Measurements from ENCODE around the gene OR52A5.

DNA sequence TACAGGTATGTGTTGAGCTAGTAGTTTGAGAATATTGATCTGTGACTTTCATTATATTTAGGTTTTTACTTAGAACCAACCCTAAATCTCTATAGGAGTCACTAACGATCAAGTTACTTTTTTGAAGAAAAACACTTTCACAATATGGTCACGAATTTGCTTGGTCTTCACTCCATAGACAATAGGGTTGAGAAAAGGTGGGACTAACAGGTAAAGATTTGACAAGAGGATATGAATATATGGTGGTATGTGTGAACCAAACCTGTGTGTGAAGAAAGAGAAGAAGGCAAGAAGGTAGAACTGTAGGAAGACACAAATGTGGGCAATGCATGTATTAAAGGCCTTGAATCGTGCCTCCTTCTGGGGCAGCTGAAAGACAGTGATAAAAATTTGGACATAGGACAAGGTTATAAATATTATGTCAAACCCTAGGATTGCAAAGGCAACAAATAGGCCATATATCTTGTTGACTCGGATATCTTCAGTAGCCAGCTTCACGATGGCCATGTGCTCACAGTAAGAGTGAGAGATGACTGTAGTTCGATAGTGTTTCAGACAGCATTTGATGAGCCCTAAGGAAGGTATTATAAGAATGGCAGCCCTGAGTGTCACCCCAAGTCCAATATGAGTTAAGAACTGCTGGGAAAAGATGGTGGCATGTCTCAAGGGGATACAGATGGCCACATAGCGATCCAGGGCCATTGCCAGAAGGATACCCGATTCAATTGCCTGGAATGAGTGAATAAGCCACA, 6.4 kb downstream of the OR52A5 start:
- TF ChIP-seq, protein P1, sequence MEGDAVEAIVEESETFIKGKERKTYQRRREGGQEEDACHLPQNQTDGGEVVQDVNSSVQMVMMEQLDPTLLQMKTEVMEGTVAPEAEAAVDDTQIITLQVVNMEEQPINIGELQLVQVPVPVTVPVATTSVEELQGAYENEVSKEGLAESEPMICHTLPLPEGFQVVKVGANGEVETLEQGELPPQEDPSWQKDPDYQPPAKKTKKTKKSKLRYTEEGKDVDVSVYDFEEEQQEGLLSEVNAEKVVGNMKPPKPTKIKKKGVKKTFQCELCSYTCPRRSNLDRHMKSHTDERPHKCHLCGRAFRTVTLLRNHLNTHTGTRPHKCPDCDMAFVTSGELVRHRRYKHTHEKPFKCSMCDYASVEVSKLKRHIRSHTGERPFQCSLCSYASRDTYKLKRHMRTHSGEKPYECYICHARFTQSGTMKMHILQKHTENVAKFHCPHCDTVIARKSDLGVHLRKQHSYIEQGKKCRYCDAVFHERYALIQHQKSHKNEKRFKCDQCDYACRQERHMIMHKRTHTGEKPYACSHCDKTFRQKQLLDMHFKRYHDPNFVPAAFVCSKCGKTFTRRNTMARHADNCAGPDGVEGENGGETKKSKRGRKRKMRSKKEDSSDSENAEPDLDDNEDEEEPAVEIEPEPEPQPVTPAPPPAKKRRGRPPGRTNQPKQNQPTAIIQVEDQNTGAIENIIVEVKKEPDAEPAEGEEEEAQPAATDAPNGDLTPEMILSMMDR (IDR thresholded peaks at IDR 0.05), result no peak
- TF ChIP-seq POLR2A (IDR thresholded peaks at IDR 0.05), result no peak
